ENCODE data around the gene NR6A1.

DNA sequence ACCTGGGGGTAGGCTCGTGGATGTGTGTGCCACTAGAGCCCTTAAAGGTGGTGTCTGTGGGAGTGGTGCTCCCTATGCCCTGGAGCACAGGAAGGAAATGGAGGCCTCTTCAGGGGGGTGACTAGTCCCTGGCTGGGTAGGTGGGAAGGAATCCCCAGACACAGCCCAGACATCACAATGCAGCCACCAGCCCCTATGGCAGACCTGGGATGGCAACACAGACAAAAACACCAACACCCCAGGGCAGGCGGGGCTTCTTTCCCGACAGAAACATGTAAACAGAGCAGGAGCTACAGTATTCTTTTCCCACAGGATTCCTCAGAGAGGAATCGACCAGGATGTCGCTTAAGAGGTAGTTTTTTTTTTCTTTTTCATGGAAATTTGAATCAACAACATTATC, 253.5 kb downstream of the NR6A1 start:
- TF ChIP-seq ZNF274 (IDR thresholded peaks at IDR 0.05; ENCODE audit: low read depth, low read length) (no peak), YY1 (IDR thresholded peaks at IDR 0.05; ENCODE audit: insufficient read depth, insufficient read length) (no peak), SUZ12 (IDR thresholded peaks at IDR 0.05; ENCODE audit: extremely low read depth, insufficient read depth, insufficient read length) (no peak)
